ENCODE data around the gene SLC45A2.
"Not testable (repeated sequence)": the region's sequence is repeated elsewhere in the genome, so short reads cannot be mapped to it uniquely, and the experiment has no call there.

SLC45A2 gene, protein sequence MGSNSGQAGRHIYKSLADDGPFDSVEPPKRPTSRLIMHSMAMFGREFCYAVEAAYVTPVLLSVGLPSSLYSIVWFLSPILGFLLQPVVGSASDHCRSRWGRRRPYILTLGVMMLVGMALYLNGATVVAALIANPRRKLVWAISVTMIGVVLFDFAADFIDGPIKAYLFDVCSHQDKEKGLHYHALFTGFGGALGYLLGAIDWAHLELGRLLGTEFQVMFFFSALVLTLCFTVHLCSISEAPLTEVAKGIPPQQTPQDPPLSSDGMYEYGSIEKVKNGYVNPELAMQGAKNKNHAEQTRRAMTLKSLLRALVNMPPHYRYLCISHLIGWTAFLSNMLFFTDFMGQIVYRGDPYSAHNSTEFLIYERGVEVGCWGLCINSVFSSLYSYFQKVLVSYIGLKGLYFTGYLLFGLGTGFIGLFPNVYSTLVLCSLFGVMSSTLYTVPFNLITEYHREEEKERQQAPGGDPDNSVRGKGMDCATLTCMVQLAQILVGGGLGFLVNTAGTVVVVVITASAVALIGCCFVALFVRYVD

DNA sequence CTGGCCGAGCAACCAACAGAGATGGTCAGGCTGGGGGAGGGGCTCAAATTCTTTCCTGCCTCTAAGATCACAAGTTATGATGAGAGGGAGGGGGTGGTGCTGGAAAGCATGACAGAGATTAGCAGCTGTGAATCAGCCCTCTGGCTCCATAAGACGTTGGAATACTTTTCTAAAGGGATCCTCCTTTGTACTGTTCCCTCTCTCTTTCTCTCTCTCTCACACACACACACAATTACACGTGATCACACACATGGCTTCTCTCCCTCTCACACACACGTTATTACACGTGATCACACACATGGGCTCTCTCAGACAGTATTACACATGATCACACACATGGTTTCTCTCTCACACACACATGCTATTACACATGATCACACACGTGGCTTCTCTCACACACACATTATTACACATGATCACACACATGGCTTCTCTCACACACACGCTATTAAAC lies at the start of gene SLC45A2:
TSS of gene SLC45A2 (minus strand) at position 23 of the 454 bp plus-strand sequence. CDS start 110 bp downstream, outside the sequence.
- DNase-seq: no peak

DNA sequence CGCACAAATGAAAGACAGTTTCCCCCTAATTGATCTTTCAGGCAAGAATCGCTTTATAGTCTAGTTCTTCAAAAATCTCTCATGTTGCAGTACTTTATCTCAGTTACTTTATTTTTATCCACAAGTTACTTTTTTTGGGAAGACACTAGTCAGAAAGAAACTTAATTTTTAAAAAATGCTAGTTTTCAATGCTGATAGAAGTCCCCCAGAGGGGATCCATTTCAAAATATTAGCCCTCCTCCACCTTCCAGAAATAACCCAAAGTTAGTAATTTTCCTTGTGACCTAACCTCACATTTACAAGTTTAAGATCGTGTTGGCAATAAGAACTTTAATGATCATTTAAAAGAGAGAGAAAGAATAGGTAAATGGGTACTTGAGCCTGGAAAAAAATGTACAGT lies 47.5 kb upstream of the SLC45A2 start:
- DNase-seq: no peak

DNA sequence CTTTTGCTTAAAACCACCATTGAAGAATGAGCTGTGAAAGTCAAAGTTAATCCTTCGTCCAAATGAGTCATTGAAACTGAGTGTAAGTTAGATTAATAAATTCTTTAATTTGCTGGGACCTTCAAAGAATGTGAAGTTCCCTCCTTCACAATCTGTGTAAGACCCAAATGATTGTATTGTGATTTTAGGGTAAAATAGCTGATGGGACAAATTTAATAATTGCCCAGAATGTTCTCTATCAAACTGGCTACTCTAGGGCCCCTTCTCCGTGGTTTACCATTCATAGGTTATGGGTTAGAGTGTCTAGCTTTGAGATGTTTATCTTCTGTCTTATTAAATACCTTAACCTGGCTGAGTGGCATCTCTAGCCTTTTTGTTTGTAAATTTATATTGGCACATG lies 46.6 kb upstream of the SLC45A2 start:
- DNase-seq: no peak

DNA sequence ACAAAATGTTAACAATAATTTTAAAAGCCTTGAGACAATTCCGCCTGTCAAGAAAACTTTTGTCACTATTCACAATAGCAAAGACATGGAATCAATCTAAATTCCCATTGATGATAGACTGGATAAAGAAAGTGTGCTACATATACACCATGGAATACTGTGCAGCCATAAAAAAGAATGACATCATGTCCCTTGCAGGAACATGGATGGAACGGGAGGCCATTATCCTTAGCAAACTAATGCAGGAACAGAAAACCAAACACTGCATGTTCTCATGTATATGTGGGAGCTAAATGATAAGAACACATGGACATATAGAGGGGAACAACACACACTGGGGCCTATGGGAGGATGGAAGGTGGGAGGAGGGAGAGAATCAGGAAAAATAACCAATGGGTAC lies 46.1 kb upstream of the SLC45A2 start:
- DNase-seq: not testable (repeated sequence)

DNA sequence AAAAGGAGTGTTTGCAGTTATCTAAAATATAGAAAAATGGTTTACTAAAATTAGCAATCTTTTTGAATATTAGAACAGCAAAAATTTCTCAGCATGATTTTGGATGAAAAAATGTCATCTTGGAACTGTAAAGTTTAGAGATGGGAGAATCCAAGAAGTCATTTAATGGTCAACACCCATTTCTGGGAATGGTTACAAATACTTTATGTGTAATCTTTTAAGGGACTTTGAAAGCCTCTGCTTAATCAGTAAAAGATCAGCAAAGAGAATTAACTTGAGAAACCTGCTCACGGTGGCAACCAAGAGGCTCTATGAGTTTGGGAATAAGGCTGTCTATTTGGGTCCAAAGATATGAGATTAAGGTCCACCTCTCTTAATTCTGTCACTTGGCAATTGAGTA lies 45.6 kb upstream of the SLC45A2 start:
- DNase-seq: no peak

DNA sequence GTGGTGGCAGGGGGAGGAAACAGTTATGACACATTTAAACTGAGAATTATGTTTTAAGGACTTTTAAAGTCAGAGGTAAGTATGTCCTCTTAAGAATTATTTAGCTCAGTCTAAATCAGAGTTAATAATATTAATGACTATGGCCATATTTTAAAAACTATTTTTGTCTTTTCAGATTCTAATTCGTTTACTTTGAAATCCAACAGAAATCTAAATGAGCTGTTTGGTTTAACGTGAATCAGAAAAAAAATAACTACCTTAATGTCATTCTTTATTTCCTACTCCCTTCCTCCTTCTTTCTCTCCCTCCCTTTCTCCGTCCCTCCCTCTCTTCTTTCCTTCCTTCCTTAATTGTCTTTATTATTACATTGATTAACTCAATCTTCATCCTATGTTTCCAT lies 43.9 kb upstream of the SLC45A2 start:
- no peak for DNase-seq

DNA sequence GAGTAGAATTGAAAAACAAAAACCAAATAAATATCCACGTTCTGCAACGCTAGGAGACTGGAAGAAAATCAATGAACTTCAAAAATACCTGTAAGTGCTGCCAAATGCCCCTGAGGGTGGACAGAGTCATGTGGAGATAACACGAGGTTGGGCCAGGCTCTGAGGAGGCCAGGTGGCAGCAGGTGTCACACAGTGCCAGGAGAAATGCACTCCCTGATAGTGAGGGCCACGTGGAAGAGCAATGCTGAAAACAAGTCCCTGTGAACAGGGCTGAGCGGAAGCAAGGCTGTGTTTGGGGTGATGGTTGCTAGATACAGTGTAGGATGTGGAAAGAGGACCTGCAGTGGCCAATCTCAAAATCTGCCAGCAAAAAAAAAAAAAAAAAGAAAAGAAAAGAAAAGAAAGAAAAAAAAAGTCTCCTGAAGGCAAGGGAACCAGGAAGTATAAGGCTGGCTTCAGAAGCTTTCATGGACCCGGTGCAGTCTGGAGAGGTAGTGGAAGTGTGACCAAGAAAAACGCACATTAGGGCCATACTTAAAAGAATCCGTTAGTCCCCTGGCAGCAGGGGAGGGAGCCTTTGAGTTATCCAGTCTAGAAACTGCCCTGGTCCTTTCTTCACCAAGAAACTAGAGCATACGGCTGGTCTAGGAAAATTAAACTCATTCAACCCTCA lies 41.7 kb upstream of the SLC45A2 start:
- no peak for DNase-seq

DNA sequence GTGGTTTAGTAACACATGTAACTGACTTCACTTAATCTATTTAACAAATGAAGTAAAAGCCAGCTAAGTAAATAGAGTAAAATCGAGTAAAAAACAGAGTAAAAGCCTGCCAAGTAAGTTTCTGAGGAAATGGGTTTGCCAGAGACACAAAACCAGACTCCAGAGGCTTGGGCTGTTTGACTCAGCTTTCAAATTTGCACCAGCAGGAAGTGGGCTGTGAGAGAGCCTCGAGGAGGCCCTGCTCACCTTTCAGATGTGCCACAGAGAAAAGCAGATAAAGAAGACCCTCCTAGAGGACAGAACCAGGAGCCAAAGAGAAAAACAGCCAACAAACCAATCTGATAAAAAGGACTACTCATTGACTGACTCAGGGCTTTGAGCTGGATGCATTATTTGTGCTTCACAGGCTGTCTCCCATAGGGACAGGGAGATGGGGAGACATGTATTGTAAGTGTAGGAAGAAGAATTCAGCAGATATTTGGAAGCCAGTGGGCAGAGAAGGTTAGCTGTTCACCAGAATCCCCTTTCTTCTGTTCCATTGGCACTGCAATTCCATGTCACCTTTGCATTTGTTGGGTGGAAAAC lies 37.7 kb upstream of the SLC45A2 start:
- DNase-seq: no peak

DNA sequence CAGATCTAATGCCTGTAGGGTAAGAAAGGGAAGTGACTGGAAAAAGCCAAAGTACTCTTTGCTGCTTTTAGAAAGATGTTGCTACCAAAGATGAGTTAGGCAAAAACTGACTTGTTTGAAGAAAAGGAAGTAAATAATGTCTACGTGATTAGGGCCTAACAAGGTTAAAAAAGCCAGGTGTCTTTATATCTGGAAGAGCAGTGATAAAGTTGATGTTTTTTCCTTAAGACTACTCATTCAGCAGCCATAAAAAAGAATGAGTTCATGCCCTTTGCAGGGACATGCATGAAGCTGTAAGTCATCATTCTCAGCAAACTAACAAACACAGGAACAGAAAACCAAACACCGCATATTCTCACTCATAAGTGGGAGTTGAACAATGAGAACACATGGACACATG lies 36.8 kb upstream of the SLC45A2 start:
- DNase-seq: no peak

DNA sequence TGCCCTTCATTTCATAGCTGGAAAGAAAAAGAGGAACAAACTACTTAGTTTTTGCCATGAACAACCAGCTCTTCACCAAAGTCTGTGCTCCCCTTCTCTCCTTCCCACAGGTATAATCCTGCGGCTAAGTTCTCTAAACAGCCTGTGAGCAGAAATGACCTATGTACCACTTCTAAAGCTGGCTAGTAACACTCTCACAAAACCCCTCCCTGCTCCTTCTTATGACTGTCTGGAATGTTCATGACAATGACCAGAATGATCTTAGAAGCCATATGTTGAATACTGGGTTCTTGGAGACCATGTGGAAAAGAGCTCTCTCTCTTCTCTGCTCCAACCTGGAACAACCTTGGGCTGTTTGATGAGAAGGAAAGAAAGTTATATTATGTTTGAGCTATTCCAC lies 36.2 kb upstream of the SLC45A2 start:
- DNase-seq: no peak

DNA sequence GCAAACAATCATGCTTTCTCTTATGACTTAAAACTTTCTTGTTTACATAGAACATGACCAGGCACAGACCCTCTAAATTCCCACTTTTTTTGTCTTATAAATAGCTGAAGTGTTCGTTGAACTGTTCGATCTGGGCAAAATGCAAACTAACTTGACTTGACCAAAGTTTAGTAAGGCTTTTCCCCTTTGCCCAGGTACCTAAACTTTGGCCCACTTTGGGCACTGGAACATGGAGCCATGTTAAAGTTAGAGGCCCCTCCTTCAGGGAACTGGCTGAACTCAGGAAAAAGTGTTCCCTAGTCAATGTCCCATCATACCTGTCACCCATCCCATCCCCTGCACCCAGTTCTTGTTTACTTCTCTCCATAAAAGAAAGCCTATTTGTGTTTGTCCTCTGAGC lies 32.8 kb upstream of the SLC45A2 start:
- DNase-seq: no peak

DNA sequence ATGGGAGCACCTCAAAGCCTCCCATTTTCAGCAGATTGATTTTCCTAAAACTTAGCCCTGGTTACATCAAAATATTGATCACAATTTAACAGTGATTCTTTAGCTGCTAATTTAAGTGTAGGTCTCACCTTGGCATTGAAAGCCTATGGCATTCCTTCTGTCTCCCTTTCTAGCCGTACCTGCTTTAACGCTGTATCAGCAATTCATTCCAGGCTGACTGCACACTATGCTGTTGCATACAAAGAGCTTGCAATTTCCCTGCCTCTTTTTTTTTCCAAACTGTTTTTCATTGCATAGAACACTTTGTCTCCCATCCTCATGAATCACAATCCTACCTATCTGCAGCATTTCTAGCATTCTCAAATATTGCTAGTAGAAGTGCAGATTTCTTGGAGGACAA lies 32.3 kb upstream of the SLC45A2 start:
- DNase-seq: no peak

DNA sequence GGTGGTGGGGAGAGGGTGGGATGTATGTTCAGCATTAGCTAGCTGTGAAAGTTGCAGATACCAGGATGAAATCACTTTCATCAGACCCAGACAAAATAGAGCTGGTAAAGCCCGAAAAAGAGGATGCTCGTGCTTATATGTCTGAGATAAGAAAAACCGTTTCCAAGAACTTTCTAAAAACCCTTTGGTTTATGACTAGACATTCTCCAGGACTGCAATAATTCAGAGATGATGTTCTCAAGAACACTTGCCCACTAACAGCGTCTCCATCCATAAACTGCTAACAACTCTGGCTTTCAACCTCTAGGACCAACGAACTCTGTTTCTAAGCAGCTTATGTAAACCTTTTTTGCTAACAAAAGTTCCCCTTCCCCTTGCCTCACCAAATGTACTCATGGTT lies 31.7 kb upstream of the SLC45A2 start:
- no peak for DNase-seq

DNA sequence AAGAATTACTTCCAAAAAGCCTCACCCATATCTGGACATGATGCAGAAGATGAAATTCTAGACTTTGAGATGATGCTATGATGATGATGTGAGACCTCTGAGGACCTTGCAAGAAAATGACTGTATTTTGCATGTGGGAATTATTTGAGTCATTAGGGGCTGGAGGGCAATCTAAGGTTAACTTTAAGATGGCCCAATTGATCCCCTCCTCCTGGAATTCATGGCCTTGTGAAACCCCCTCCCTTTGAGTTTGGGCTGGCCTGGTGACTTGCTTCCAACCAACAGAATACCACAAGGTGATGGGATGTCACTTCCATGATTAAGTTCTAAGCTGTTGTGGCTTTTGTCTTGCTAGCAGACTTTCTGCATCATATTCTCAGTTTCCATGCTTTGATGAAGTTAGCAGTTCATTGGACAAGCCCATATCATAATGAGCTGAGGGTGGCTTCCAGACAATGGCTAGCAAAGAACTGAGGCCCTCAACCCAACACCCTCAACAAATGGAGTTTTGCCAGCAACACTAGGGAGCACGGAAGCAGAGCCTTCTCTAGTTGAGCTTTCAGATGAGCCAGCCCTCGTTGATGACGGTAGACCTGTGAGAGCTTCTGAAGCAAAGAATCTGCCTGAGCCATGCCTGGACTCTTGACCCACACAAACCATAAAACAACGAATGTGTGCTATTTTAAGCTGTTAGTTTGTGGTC lies 30.8 kb upstream of the SLC45A2 start:
- DNase-seq: no peak

DNA sequence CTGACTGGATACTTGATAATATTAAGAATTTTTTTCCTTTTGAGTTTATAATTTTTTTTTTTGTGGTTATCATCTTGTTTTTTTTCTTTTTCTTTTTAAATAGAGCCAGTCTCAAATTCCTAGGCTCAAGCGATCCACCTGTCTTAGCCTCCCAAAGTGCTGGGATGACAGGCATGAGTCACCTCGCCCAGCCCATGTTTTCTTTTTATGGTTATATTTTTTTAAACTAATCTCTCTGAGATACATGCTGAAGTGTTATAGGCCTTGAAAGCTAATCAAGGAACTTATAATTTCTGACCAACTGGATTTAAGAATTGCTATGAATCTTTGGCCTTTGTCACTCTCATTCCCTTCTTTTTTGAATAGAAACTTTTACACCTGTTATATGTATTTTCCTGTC lies 30.1 kb upstream of the SLC45A2 start:
- DNase-seq: no peak

DNA sequence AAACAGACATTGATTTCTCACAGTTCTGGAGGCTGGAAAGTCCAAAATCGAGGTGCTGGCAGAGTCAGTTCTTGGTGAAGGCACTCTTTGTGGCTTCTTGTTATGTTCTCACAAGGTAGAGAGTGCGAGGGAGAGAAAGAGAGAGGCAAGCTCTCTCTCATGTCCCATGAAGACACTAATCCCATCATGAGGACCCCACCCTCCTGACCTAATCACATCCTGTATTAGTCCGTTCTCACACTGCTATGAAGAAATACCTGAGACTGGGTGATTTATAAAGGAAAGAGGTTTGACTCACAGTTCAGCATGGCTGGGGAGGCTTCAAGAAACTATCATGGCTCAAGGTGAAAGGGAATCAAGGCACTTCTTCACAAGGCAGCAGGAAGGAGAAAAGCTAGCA lies 29.1 kb upstream of the SLC45A2 start:
- DNase-seq: no peak

DNA sequence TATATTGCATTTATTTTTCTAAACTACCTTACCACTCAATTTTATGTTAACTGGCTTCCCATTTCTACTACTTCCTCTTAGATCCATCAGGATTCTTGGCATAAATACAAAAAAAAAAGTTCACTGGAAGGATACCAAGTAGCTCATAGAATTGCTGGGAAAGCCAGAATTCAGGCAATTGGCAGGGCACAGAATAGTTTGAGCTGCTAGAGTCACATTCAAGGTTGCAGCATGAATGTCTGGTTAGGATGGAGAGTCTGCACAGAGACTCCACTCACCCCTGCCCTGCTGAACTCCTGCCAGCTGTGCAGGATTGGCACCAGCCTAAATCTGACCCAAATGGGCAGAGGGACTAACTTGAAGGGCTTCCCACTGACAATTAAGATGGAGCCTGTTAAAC lies 28.3 kb upstream of the SLC45A2 start:
- peak; percentile 90 to 97 for DNase-seq

DNA sequence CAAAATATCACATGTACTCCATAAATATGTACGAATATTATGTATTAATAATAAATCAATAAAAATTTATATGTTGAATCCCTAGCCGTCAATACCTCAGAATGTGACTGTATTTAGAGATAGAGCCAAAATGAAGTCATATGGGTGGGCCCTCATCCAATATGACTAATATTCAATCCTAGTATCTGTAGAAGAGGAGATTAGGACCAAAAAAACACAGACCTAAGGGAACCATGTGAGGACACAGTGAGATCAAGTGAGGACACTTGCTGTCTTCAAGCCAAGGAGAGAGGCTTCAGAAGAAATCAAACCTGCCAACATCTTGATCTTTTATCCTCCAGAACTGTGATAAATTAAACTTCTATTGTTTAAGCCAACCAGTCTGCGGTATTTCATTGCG lies 27.0 kb upstream of the SLC45A2 start:
- peak; percentile 19 to 73 for DNase-seq

DNA sequence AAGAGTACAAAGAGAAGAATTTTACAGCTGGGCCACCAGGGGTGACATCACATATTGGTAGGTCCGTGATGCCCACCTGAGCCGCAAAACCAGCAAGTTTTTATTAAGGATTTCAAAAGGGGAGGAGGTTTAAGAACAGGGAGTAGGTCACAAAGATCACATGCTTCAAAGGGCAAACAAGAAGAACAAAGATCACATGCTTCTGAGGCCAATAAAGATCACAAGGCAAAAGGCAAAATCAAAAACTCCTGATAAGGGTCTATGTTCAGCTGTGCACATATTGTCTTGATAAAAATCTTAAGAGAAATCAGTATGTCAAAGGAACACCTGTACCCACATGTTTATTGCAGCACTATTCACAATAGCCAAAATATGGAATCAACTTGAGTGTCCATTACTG lies 25.7 kb upstream of the SLC45A2 start:
- not testable (repeated sequence) for DNase-seq

DNA sequence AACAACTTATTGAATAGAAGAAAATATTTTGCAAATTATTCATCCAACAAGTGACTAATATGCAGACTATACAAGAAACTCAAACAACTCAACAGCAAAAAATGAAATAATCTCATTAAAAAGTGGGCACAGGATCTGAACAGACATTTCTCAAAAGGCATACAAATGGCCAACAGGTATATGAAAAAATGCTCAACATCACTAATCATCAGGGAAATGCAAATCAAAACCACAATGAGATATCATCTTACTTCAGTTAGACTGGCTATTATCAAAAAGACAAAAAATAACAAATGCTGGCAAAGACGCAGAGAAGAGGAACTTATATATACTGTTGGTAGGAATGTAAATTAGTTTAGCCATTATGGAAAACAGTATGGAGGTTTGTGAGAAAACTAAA lies 25.1 kb upstream of the SLC45A2 start:
- DNase-seq: no peak

DNA sequence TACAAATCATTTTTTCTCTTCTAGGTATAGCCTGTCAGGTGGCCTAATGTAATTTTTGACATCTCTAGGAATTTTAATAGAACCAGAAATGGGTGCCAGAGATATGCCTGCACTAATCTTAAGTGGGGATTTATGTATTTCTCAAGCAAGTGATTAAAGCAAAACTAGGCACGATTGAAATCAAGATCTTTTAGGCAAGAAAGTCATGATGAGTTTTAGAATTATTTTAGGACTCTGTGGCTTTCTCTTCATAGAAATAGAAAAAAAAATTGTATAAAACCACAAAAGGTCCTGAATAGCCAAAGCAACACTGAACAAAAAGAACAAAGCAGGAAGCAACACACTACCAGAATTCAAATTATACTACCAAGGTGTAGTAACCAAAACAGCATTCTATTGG lies 24.3 kb upstream of the SLC45A2 start:
- DNase-seq: no peak

DNA sequence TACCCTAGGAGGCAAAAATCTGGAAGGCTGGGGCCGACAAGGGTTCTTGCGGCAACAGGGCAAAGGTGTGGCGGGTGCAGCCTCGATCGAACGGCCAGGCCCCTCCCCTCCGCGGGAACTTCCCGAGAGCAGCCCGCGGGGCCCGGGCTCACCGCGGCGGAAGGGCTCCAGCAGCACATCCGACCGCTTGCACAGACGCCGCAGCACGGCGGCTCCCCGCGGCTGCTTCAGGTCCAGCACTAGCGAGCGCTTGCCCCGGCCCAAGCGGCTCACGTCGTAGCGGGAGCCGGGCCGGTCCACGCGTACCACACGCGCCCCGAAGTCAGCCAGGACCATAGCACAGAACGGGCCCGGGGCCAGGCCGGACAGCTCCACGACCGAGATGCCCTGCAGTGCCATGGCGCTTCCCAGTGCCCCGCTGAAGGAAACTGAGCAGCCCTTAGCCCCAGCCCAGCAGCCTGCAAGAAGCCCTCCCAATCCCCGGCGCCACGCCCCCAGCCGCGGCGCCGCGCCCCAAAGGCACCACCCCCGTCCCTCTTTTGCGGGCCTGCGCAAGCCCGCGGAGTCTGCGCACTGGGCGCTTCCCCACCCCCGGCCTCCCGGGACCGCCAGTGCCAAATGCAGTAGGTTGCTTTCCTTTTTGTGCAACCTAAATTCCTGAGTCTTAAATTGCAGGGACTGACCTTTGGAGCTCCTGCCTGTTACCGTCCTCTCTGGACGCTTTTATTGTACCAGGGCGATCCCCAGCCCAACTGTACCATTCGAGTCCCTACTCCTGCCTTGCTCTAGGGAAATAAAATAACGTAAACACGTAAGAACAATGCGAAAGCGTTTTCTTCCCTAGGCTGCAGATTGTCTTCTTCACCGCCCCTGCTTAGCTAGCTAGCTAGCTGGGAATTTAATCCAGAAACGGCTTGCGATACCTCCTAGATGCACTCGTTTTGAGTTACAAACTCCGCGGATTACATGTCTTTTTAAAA lies 23.4 kb upstream of the SLC45A2 start, which contains the start of gene AMACR:
TSS of gene AMACR (minus strand) at position 430 of the 980 bp plus-strand sequence. CDS start at position 399, 31 bp downstream.
- DNase-seq: peak; percentile 72 to 94
